ENCODE data around the gene ANKRD36. TPM values are rescaled to one million over a fixed set of nuclear protein-coding genes. Genes with fewer than 3 reads are reported as not detected.

ANKRD36 gene
- total RNA-seq, result 9.1 and 11.0 TPM in 2 replicates

DNA sequence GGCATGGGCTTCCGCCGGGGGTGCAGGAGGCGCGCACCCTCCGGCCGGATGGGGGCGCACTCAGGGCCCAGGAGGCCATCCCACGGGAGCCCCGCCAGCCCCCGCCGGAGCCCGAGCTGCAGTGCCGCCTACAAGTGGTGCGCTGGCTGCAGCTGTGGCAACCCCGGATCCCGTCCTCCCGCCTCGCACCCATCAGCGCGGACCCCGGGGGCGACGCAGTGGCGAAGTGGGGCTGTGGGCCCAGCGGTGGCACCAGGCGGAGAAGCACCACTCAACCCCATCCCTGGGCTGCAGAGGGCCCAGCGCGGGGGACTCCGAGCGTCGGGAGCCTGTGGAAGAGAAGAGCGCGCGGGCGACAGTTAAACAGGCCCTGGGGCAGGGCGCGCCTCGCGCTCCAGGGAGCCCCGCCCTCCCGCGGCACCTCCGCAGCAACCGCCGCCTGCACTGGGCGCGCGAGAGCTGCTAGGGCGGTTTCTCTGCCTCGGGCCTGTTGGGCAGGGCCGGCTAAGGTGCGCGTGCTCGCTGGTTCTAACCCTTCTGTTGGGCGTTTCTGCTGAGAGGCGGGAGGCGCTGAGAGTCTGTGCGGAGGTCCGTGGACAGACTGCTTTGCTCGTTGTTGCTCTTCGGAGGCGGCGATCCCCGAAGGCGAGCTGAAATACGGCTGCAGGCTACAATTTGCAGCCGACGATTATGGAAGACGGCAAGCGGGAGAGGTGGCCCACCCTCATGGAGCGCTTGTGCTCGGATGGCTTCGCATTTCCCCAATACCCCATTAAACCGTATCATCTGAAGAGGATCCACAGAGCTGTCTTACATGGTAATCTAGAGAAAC, at the start of gene ANKRD36:
ANKRD36 (plus strand) TSS at position 104 of the 832 bp plus-strand sequence; CDS start at position 691, 587 bp downstream.

DNA sequence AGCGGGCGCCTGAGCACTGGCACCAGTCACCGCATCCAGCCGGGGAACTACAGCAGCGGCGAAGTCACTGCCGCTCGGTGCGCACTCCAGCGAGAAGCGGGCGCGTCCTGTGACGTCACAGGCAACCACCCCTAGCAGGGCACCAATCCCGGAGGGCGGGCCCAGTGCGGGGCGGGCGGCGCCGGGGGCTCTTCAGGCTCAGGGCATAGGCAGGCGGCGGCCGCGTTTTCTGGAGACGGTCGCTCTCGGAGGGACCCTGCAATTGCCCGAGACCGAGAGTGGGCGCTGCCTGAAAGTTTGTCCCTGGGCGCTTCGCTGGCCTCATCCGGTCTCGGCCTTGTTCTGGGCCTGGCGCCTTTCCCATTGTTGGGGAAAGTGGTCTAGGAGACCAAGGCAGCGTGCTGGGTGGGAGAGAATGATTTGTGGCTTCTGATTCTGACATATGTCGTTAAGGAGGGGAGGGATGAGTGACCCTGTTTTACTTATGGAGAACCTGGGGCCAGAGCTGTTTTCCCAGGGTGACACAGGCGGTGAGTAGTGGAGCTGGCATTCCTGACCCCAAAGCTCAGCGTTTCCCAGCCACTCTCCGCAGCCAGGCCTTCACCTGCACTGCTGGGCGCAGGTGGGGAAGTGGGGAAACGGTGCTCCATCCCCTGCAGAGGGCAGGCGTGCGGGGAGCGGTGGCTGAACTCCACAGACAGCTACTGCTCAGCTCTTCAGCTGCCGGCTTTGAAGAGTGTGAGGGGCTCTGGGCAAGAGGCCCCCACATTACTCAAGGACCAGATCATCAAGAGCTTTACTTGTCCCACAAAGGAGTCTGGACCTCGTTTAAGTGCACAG, 18.0 kb upstream of the ANKRD36 start, which contains the start of gene FAHD2B:
FAHD2B (minus strand) TSS at position 111 of the 840 bp plus-strand sequence. CDS start 3,176 bp downstream, outside the sequence.

Other genes starting within 250 kb of the ANKRD36 start
- 20.3 and 26.8 TPM in 2 replicates for gene SEMA4C, start 243.1 kb upstream of the ANKRD36 start, total RNA-seq
- not detected in 2 replicates for gene FAM178B, start 126.6 kb upstream of the ANKRD36 start, total RNA-seq
- 4.4 and 5.9 TPM in 2 replicates for gene FAHD2B, start 18.3 kb upstream of the ANKRD36 start, total RNA-seq